ENCODE measurements around the gene TFB2M. TPM values are rescaled to one million over a fixed set of nuclear protein-coding genes. Genes with fewer than 3 reads are reported as not detected.

The TFB2M gene
- total and polyA plus RNA-seq, 2 donors (not counting 1 experiment from before 2014, with no cell fraction given), result 8.8 to 11.6 TPM

GRCh38 chr1:246577720-246578106 is 11.7 kb upstream of the TFB2M start:
- intact Hi-C loops (cut with micrococcal nuclease), result loop anchor here (10.0 kb wide), 1 partner anchor 77 kb away; no protein-coding TSS in a partner anchor
- CTCF ChIA-PET, result no interaction called here
- H4K20me1 ChIP-seq (ENCODE audit: control insufficient read depth, insufficient read depth, low read length, poor library complexity, severe bottlenecking), result peaks cover 32% of the 10 kb centered on the region
- no peaks in the 10 kb centered on the region for H3K27me3 ChIP-seq (replicated peaks in 1 of 4; ENCODE audit: control extremely low read depth in 1 of 4, control insufficient read depth in 3 of 4, insufficient read depth in 4 of 4, low read length in 3 of 4)
- H3K9me3 ChIP-seq (ENCODE audit: control extremely low read depth in 1 of 3, control insufficient read depth in 2 of 3, insufficient read depth in 1 of 3, low read length in 2 of 3), result no peaks in the 10 kb centered on the region
- no peaks in the 10 kb centered on the region for H3K9me3 Mint-ChIP-seq (ENCODE audit: insufficient read depth)
- H3K4me1 Mint-ChIP-seq, result peaks cover 63% of the 10 kb centered on the region
- peak overlapping the region; percentile 29 for H3K4me2 ChIP-seq (replicated peaks; ENCODE audit: low read depth, low read length, poor library complexity, severe bottlenecking)
- peak overlapping the region; percentile 17 for H3K9ac ChIP-seq (ENCODE audit: low read length)
- WGBS (ENCODE audit: insufficient coverage), result 0% methylated on average over 1 of the region's 2 CpGs
- H3K27ac Mint-ChIP-seq, result peak overlapping the region; percentile 62
- no peak for TF ChIP-seq EZH2 (IDR thresholded peaks at IDR 0.05; ENCODE audit: borderline replicate concordance, insufficient read depth, low read depth, low read length, poor library complexity, severe bottlenecking)
- TF ChIP-seq, protein P1, sequence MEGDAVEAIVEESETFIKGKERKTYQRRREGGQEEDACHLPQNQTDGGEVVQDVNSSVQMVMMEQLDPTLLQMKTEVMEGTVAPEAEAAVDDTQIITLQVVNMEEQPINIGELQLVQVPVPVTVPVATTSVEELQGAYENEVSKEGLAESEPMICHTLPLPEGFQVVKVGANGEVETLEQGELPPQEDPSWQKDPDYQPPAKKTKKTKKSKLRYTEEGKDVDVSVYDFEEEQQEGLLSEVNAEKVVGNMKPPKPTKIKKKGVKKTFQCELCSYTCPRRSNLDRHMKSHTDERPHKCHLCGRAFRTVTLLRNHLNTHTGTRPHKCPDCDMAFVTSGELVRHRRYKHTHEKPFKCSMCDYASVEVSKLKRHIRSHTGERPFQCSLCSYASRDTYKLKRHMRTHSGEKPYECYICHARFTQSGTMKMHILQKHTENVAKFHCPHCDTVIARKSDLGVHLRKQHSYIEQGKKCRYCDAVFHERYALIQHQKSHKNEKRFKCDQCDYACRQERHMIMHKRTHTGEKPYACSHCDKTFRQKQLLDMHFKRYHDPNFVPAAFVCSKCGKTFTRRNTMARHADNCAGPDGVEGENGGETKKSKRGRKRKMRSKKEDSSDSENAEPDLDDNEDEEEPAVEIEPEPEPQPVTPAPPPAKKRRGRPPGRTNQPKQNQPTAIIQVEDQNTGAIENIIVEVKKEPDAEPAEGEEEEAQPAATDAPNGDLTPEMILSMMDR (IDR thresholded peaks at IDR 0.05), result no peak
- peaks cover 97% of the 10 kb centered on the region for H3K79me2 ChIP-seq (ENCODE audit: control insufficient read depth, insufficient read depth, low read length)
- H3K27ac ChIP-seq (ENCODE audit: low read length in 2 of 2), result peak overlapping the region in 1 of 2 donors; percentile 54
- H3K36me3 ChIP-seq (replicated peaks in 1 of 2; ENCODE audit: control extremely low read depth in 1 of 2, control insufficient read depth in 1 of 2, extremely low read depth in 1 of 2, insufficient read depth in 2 of 2, low read length in 1 of 2), result peaks cover 0 to 2% of the 10 kb centered on the region in 2 experiments
- H3K27me3 Mint-ChIP-seq, result no peaks in the 10 kb centered on the region
- peaks cover 47 to 53% of the 10 kb centered on the region in 2 donors for H3K4me1 ChIP-seq (ENCODE audit: control insufficient read depth in 2 of 2, insufficient read depth in 2 of 2, low read length in 2 of 2)
- no peak for DNase-seq
- H3K4me3 Mint-ChIP-seq, result peak overlapping the region; percentile 21
- ATAC-seq (ENCODE audit: low read depth), result no peak
- POLR2A ChIA-PET, result no interaction called here
- H2AFZ ChIP-seq (ENCODE audit: insufficient read depth, low read depth, low read length, poor library complexity, severe bottlenecking), result no peak overlapping the region
- no peak overlapping the region for H3K4me3 ChIP-seq (ENCODE audit: control extremely low read depth in 1 of 5, extremely low read depth in 1 of 5, insufficient read depth in 1 of 5, low read depth in 2 of 5, low read length in 4 of 5)

DNA sequence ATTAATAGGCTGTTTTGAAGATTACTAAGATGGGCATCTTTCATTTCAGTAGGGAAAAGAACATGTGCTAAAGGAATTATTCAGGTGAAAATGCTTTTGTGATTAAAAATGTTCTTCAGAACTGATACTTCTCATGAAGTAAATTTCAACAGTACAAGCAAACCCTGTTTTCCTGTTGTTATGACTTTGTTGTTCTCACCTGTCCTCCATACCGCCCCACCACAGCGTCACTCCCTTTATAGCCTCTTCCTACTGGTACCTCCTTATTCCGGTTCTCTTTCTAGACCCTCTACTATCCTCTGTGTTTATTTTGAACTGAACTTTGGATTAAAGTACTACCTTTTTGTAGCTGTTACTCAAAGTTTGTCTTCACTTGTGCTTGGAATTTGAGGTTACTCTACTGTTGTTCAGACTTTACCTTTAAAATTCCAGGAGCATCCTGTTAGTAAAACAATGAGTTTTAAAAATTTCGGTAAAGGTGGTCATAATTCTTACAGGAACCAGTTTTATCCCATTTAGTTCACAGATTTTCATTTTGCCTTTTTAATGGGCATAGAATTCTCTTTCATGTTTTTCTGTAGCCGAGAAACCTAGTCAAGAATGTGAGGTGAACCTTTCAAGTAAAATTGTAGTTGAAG is 11.1 kb upstream of the TFB2M start:
- ATAC-seq (ENCODE audit: low read depth) (no peak), DNase-seq (no peak)
- H3K9me3 Mint-ChIP-seq (ENCODE audit: insufficient read depth), result no peaks in the 10 kb centered on the region
- peaks cover 51 to 58% of the 10 kb centered on the region in 2 donors for H3K4me1 ChIP-seq (ENCODE audit: control insufficient read depth in 2 of 2, insufficient read depth in 2 of 2, low read length in 2 of 2)
- H3K4me3 Mint-ChIP-seq, result peak overlapping the region; percentile 48
- peaks cover 0 to 2% of the 10 kb centered on the region in 2 experiments for H3K36me3 ChIP-seq (replicated peaks in 1 of 2; ENCODE audit: control extremely low read depth in 1 of 2, control insufficient read depth in 1 of 2, extremely low read depth in 1 of 2, insufficient read depth in 2 of 2, low read length in 1 of 2)
- 60% methylated on average over 1 of the region's 5 CpGs for WGBS (ENCODE audit: insufficient coverage)
- H3K27me3 ChIP-seq (replicated peaks in 1 of 4; ENCODE audit: control extremely low read depth in 1 of 4, control insufficient read depth in 3 of 4, insufficient read depth in 4 of 4, low read length in 3 of 4), result no peaks in the 10 kb centered on the region
- TF ChIP-seq, protein P1 (IDR thresholded peaks at IDR 0.05), result no peak
- TF ChIP-seq EZH2 (IDR thresholded peaks at IDR 0.05; ENCODE audit: borderline replicate concordance, insufficient read depth, low read depth, low read length, poor library complexity, severe bottlenecking), result no peak
- H3K4me1 Mint-ChIP-seq, result peaks cover 63% of the 10 kb centered on the region
- no peaks in the 10 kb centered on the region for H3K27me3 Mint-ChIP-seq
- H3K4me3 ChIP-seq (ENCODE audit: control extremely low read depth in 1 of 5, extremely low read depth in 1 of 5, insufficient read depth in 1 of 5, low read depth in 2 of 5, low read length in 4 of 5), result no peak overlapping the region
- H2AFZ ChIP-seq (ENCODE audit: insufficient read depth, low read depth, low read length, poor library complexity, severe bottlenecking), result no peak overlapping the region
- intact Hi-C loops (cut with micrococcal nuclease), result loop anchor here (10.0 kb wide), 1 partner anchor 78 kb away; no protein-coding TSS in a partner anchor
- peak overlapping the region; percentile 17 for H3K9ac ChIP-seq (ENCODE audit: low read length)
- POLR2A ChIA-PET, result no interaction called here
- peaks cover 27% of the 10 kb centered on the region for H4K20me1 ChIP-seq (ENCODE audit: control insufficient read depth, insufficient read depth, low read length, poor library complexity, severe bottlenecking)
- H3K9me3 ChIP-seq (ENCODE audit: control extremely low read depth in 1 of 3, control insufficient read depth in 2 of 3, insufficient read depth in 1 of 3, low read length in 2 of 3), result no peaks in the 10 kb centered on the region
- CTCF ChIA-PET, result no interaction called here
- no peak overlapping the region for H3K27ac Mint-ChIP-seq
- peak overlapping the region; percentile 29 for H3K4me2 ChIP-seq (replicated peaks; ENCODE audit: low read depth, low read length, poor library complexity, severe bottlenecking)
- peaks cover 97% of the 10 kb centered on the region for H3K79me2 ChIP-seq (ENCODE audit: control insufficient read depth, insufficient read depth, low read length)
- peak overlapping the region in 1 of 2 donors; percentile 54 for H3K27ac ChIP-seq (ENCODE audit: low read length in 2 of 2)

Measured in B cell (primary cell).